Neural cell (in vitro differentiated cells): ENCODE data around the gene PANX1. TPM values are rescaled to one million over a fixed set of nuclear protein-coding genes. Genes with fewer than 3 reads are reported as not detected.

ENCODE experiments used
- H2AFZ ChIP-seq: fragments of 200-600, 300-800 bp; sonication (generic), shearing (Covaris generic); 2 replicates; pipeline ENCODE4 v1.6.0; 2014; ENCODE audit warnings: low read depth, mild to moderate bottlenecking, antibody characterized with exemption, low read length, moderate library complexity
- H3F3A ChIP-seq: fragments of 200-600 bp; shearing (Covaris generic); 2 replicates; pipeline ENCODE4 v1.6.1; 2016; ENCODE audit warnings: mild to moderate bottlenecking, moderate library complexity, mixed read lengths, antibody characterized with exemption, low read length; ENCODE audit not compliant: insufficient read depth, poor library complexity, severe bottlenecking
- H3K27ac ChIP-seq: fragments of 200-600, 300-800 bp; sonication (generic), shearing (Covaris generic); 2 replicates; pipeline ENCODE4 v1.5.1; 2014; ENCODE audit warnings: mild to moderate bottlenecking, low read length, moderate library complexity
- H3K27me3 ChIP-seq: fragments of 300-800, 200-600 bp; sonication (generic), shearing (Covaris generic); 2 replicates; pipeline ENCODE4 v1.6.0; 2014; ENCODE audit warnings: mild to moderate bottlenecking, low read depth, low read length, moderate library complexity; ENCODE audit not compliant: insufficient read depth
- H3K36me3 ChIP-seq: fragments of 300-800, 200-600 bp; sonication (generic), shearing (Covaris generic); 2 replicates; pipeline ENCODE4 v1.5.1; 2014; ENCODE audit warnings: mild to moderate bottlenecking, antibody characterized with exemption, low read length, moderate library complexity; ENCODE audit not compliant: insufficient read depth
- H3K4me2 ChIP-seq: fragments of 300-800, 200-600 bp; sonication (generic), shearing (Covaris generic); 2 replicates; pipeline ENCODE4 v1.6.0; 2014; ENCODE audit warnings: mild to moderate bottlenecking, low read length
- H3K4me3 ChIP-seq: fragments of 300-800, 200-600 bp; sonication (generic), shearing (Covaris generic); 2 replicates; pipeline ENCODE4 v1.5.1; 2014; ENCODE audit warnings: mild to moderate bottlenecking, low read length, moderate library complexity
- H3K79me2 ChIP-seq: fragments of 200-600 bp; shearing (Covaris generic); replicated peaks from 2 replicates; pipeline ENCODE4 v1.6.0; 2014; ENCODE audit warnings: mild to moderate bottlenecking, low read length, moderate library complexity; ENCODE audit not compliant: insufficient read depth
- H3K9ac ChIP-seq: fragments of 300-800, 200-600 bp; sonication (generic), shearing (Covaris generic); 2 replicates; pipeline ENCODE4 v1.6.1; 2016; ENCODE audit warnings: mild to moderate bottlenecking, low read length, mixed read lengths
- H3K9me2 ChIP-seq: fragments of 200-600 bp; shearing (Covaris generic); 2 replicates; pipeline ENCODE4 v1.6.1; 2016; ENCODE audit warnings: mild to moderate bottlenecking, low read length, mixed read lengths; ENCODE audit not compliant: insufficient read depth
- H3K9me3 ChIP-seq: fragments of 200-600, 300-800 bp; sonication (generic), shearing (Covaris generic); 2 replicates; pipeline ENCODE4 v1.6.1; 2016; ENCODE audit warnings: mild to moderate bottlenecking, mixed run types, low read length, moderate library complexity, mixed read lengths
- H4K20me1 ChIP-seq: fragments of 200-600 bp; shearing (Covaris generic); 2 replicates; pipeline ENCODE4 v1.6.1; 2016; ENCODE audit warnings: mild to moderate bottlenecking, mixed run types; ENCODE audit not compliant: insufficient read depth
- EP300 ChIP-seq: fragments of 450-650 bp; conservative IDR thresholded peaks from 2 replicates; pipeline ENCODE4 v1.6.1; 2014; ENCODE audit warnings: antibody characterized with exemption, mild to moderate bottlenecking, moderate library complexity; ENCODE audit not compliant: poor library complexity, severe bottlenecking
- EZH2 ChIP-seq: fragments of 200-600, 300-800 bp; shearing (Covaris generic), sonication (generic); IDR thresholded peaks from 2 replicates; pipeline ENCODE4 v1.6.1; 2014; ENCODE audit warnings: antibody characterized with exemption, low read length, borderline replicate concordance, mild to moderate bottlenecking; ENCODE audit not compliant: insufficient read depth, poor library complexity, severe bottlenecking
- MXI1 ChIP-seq: fragments of 450-650 bp; conservative IDR thresholded peaks from 2 replicates; pipeline ENCODE4 v1.6.1; 2014; ENCODE audit warnings: antibody characterized with exemption, mild to moderate bottlenecking; ENCODE audit not compliant: poor library complexity, severe bottlenecking
- POLR2AphosphoS5 ChIP-seq: IDR thresholded peaks from 2 replicates; pipeline ENCODE4 v1.6.1; 2012
- RAD21 ChIP-seq: fragments of 450-650 bp; conservative IDR thresholded peaks from 2 replicates; pipeline ENCODE4 v1.6.1; 2014; ENCODE audit warnings: antibody characterized with exemption, mild to moderate bottlenecking, moderate library complexity
- SMC3 ChIP-seq: fragments of 450-650 bp; conservative IDR thresholded peaks from 2 replicates; pipeline ENCODE4 v1.6.1; 2014; ENCODE audit warnings: antibody characterized with exemption, mild to moderate bottlenecking, moderate library complexity; ENCODE audit not compliant: poor library complexity
- TAF1 ChIP-seq: IDR thresholded peaks from 2 replicates; pipeline ENCODE4 v1.6.1; 2012; ENCODE audit warnings: low read depth
- polyA plus RNA-seq: library from polyadenylated mRNA; depleted of rRNA; stranded (reverse); fragments of >200 nt; gene quantifications from 2 replicates; pipeline ENCODE4 v1.2.3, GENCODE V29; 2014
- TF ChIP-seq, protein P1 (sequence below): fragments of 450-650 bp; IDR thresholded peaks from 2 replicates; pipeline ENCODE4 v1.5.1; 2014; ENCODE audit warnings: antibody characterized with exemption, mild to moderate bottlenecking, moderate library complexity; ENCODE audit not compliant: poor library complexity, severe bottlenecking
- TF ChIP-seq, protein P2 (sequence below): IDR thresholded peaks from 2 replicates; pipeline ENCODE4 v1.6.1; 2012; ENCODE audit warnings: borderline replicate concordance

The PANX1 gene
- polyA plus RNA-seq, 1 donor from 2014 or later, result 48.0 TPM

- H3K27me3 ChIP-seq, result no peaks in the 10 kb centered on the region
- no peak for TF ChIP-seq POLR2AphosphoS5
- no peak for TF ChIP-seq RAD21
- TF ChIP-seq EZH2, result no peak
- TF ChIP-seq EP300, result no peak
- TF ChIP-seq, protein P1, sequence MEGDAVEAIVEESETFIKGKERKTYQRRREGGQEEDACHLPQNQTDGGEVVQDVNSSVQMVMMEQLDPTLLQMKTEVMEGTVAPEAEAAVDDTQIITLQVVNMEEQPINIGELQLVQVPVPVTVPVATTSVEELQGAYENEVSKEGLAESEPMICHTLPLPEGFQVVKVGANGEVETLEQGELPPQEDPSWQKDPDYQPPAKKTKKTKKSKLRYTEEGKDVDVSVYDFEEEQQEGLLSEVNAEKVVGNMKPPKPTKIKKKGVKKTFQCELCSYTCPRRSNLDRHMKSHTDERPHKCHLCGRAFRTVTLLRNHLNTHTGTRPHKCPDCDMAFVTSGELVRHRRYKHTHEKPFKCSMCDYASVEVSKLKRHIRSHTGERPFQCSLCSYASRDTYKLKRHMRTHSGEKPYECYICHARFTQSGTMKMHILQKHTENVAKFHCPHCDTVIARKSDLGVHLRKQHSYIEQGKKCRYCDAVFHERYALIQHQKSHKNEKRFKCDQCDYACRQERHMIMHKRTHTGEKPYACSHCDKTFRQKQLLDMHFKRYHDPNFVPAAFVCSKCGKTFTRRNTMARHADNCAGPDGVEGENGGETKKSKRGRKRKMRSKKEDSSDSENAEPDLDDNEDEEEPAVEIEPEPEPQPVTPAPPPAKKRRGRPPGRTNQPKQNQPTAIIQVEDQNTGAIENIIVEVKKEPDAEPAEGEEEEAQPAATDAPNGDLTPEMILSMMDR, result no peak
- no peak for TF ChIP-seq TAF1
- TF ChIP-seq, protein P2, sequence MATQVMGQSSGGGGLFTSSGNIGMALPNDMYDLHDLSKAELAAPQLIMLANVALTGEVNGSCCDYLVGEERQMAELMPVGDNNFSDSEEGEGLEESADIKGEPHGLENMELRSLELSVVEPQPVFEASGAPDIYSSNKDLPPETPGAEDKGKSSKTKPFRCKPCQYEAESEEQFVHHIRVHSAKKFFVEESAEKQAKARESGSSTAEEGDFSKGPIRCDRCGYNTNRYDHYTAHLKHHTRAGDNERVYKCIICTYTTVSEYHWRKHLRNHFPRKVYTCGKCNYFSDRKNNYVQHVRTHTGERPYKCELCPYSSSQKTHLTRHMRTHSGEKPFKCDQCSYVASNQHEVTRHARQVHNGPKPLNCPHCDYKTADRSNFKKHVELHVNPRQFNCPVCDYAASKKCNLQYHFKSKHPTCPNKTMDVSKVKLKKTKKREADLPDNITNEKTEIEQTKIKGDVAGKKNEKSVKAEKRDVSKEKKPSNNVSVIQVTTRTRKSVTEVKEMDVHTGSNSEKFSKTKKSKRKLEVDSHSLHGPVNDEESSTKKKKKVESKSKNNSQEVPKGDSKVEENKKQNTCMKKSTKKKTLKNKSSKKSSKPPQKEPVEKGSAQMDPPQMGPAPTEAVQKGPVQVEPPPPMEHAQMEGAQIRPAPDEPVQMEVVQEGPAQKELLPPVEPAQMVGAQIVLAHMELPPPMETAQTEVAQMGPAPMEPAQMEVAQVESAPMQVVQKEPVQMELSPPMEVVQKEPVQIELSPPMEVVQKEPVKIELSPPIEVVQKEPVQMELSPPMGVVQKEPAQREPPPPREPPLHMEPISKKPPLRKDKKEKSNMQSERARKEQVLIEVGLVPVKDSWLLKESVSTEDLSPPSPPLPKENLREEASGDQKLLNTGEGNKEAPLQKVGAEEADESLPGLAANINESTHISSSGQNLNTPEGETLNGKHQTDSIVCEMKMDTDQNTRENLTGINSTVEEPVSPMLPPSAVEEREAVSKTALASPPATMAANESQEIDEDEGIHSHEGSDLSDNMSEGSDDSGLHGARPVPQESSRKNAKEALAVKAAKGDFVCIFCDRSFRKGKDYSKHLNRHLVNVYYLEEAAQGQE, result no peak
- no peak for TF ChIP-seq MXI1
- TF ChIP-seq SMC3, result no peak
- no peak overlapping the region for H3K4me3 ChIP-seq
- no peaks in the 10 kb centered on the region for H3K9me2 ChIP-seq
- no peaks in the 10 kb centered on the region for H3K9me3 ChIP-seq
- H3K79me2 ChIP-seq, result peaks cover 98% of the 10 kb centered on the region
- H3K9ac ChIP-seq, result no peak overlapping the region
- H3F3A ChIP-seq, result no peaks in the 10 kb centered on the region
- no peaks in the 10 kb centered on the region for H4K20me1 ChIP-seq
- no peak overlapping the region for H3K4me2 ChIP-seq
- no peaks in the 10 kb centered on the region for H3K36me3 ChIP-seq
- no peak overlapping the region for H3K27ac ChIP-seq
- no peak overlapping the region for H2AFZ ChIP-seq
These were observed 14.0 kb downstream of the PANX1 start for GRCh38 chr11:94142308-94143281.

DNA sequence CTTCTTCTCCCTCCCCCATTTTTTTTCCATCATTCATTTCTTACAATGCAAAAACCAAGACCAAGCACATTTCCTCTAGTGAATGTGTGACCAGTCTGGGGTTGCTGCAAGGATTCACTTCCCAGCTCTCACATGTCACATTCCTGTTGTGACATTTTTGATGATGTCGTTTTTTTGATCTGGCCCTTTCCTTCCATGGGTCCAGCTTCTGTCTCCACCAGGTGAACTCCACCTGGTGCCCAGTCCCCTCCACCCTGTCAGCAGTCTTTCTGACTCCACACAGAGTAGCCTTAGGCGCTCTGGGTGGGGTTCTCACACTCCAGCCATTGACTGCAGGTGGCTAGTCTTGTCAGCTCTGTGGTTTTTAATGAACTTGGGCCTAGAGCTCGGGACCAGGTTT, 15.6 kb downstream of the PANX1 start:
- H3K9me2 ChIP-seq, result no peaks in the 10 kb centered on the region
- no peaks in the 10 kb centered on the region for H3K36me3 ChIP-seq
- no peak overlapping the region for H3K4me2 ChIP-seq
- no peak overlapping the region for H2AFZ ChIP-seq
- no peak overlapping the region for H3K4me3 ChIP-seq
- H3K27me3 ChIP-seq, result no peaks in the 10 kb centered on the region
- H3K9ac ChIP-seq, result no peak overlapping the region
- peaks cover 98% of the 10 kb centered on the region for H3K79me2 ChIP-seq
- no peaks in the 10 kb centered on the region for H3F3A ChIP-seq
- no peak for TF ChIP-seq SMC3
- no peak for TF ChIP-seq MXI1
- TF ChIP-seq, protein P2, result no peak
- TF ChIP-seq RAD21, result no peak
- TF ChIP-seq POLR2AphosphoS5, result no peak
- TF ChIP-seq EP300, result no peak
- TF ChIP-seq TAF1, result no peak
- TF ChIP-seq, protein P1, result no peak
- no peak for TF ChIP-seq EZH2
- H3K9me3 ChIP-seq, result no peaks in the 10 kb centered on the region
- no peak overlapping the region for H3K27ac ChIP-seq
- H4K20me1 ChIP-seq, result no peaks in the 10 kb centered on the region
